GM12892 (cell line): ENCODE data around the gene KRT2. TPM values are rescaled to one million over a fixed set of nuclear protein-coding genes. Genes with fewer than 3 reads are reported as not detected.

Experiments used
- DNase-seq: peaks from one replicate; pipeline ENCODE4 v3.0.0; 2011; ENCODE audit not compliant: insufficient read length
- FAIRE-seq: peaks from 2 replicates; lab custom pipeline; 2011; peaks lifted over from hg19 to GRCh38; lab: Jason Lieb, UNC
- POLR2A ChIP-seq: IDR thresholded peaks from 2 replicates; pipeline ENCODE4 v1.6.1; 2011; ENCODE audit warnings: low read depth, low read length, control low read depth
- POLR2AphosphoS5 ChIP-seq: IDR thresholded peaks from 2 replicates; pipeline ENCODE4 v1.6.1; 2011; ENCODE audit warnings: low read depth, low read length, control low read depth
- TAF1 ChIP-seq: IDR thresholded peaks from 2 replicates; pipeline ENCODE4 v1.6.1; 2011; ENCODE audit warnings: low read depth, mild to moderate bottlenecking, control low read depth, low read length, borderline replicate concordance
- polyA plus RNA-seq: library from polyadenylated mRNA; unstranded; fragments of >200 nt; gene quantifications from one replicate; pipeline ENCODE4 v1.2.1, GENCODE V29; 2012; ENCODE audit warnings: missing spikeins, inconsistent platforms; ENCODE audit not compliant: missing spikeins

The KRT2 gene
- not detected for polyA plus RNA-seq

DNA sequence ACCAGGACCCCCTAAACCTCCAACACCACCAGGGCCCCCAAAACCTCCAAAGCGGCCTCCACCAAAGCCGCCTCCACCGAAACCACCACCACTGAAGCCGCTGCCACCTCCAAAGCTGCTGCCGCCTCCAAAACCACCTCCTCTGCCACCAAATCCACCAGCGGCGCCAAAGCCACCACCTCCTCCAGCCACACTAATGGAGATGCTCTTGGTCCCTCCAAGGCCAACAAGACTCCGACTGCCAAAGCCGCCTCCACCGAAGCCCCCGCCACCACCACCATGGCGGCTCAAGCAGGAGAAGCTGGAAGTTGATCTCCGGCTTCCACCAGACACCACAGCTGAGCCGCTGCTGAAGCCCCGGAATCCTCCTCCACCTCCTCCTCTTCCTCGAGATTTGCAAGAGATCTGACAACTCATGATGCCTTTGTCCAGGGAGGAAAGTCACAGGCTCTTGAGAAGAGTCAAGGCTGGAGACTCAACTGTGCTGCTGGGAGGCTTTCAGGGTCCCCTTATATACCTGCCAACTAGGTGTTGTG, at the start of gene KRT2:
KRT2 (minus strand) TSS at position 486 of the 536 bp plus-strand sequence; CDS start at position 417, 69 bp downstream.
- DNase-seq, result no peak
- TF ChIP-seq POLR2A, result no peak
- no peak for TF ChIP-seq POLR2AphosphoS5
- no peak for TF ChIP-seq TAF1

DNA sequence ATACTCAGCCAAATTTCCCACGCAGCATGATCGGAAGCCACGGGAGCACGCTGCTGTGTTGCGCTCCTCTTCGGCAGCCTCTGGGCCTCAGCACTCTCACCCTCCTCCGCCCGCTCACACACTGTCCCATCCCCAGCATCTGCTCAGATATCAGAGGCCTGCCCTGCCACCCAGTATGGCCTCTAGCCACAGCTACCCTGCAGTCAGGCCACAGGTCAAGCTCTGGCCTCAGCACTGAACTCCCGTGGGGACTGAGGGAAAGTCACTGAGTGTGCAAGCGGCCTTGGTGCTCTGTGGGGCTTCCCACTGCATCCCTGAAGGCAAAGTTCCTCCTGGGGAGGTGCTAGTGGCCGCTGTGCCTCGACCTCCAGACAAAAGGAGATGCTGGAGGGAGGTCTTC, 49.3 kb upstream of the KRT2 start:
- DNase-seq (no peak), FAIRE-seq (no peak)
- TF ChIP-seq POLR2AphosphoS5, result no peak
- TF ChIP-seq TAF1, result no peak
- no peak for TF ChIP-seq POLR2A

More for the DNA sequence above, at the start of gene KRT2:
- FAIRE-seq, result no peak

DNA sequence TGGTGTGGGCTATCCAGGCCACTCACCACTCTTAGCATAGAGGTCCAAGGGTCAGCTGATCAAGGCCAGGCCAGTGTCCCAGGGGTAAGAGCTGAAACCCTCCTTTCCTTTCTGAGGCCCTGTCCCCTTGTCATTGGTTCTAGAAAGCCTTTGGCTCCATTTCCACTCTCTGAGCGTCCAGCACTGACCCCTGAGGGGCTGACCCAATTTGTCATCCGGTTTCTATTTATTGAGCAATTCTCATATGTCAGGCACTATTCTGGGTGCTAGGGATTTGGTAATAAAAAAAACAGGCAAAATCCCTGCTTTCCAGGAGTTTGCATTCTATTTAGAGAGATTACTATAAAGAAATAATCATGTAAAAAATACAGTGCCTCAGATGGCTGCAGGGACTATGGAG, 47.9 kb upstream of the KRT2 start:
- FAIRE-seq (no peak), DNase-seq (no peak)
- no peak for TF ChIP-seq TAF1
- TF ChIP-seq POLR2A, result no peak
- TF ChIP-seq POLR2AphosphoS5, result no peak

DNA sequence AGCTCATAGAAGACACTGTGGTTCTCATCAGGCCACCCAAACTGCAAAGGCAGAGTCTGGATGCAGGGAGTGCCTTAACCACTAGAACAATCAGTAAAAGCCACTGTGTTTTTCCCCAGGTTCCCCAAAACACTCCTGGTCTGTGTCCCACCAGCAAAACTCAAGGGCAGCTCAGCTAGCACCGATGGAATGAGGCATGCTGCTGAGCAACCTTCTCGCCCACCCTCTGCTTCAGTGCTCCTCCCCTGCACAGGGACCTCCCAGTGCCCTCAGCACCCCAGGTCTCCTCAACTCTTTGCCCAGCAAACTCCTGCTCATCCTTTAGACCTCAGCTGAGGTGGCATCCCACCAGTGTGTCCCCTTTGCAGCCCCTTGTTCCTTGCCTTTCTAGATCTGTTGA, 47.4 kb upstream of the KRT2 start:
- no peak for DNase-seq
- no peak for TF ChIP-seq POLR2A
- no peak for TF ChIP-seq POLR2AphosphoS5
- TF ChIP-seq TAF1, result no peak
- no peak for FAIRE-seq

DNA sequence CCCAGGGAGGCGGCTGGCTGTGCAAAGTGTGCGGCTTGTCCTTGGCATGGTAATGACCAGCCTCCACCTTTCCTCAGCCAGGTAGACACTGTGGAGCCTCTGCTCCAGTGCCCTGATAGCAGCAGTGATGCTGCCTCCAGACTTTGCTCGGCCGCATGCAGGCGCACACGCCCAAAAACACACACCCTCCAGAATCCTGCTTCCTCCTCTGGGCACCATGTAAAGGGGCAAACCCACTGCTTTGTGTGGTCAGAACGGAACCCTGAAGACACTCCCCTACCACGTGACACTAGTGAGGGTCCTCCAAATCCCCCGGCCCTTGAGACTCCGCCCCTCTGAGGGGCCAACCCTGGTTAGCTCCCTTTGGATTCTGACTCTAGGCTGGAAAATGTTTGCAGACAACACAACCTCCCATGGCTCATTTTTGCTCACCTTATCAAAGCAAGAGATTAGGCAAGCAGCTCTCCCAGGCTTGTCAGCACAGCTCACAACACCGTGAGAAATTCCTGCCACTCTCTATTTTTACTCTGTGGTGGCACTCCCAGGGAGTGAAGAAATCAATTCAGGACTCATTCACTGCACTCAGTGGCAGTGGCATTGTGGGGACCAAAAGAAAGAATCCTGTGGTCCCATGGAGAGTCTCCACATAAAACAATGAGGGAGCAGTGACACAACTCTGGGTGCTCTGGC, 46.8 kb upstream of the KRT2 start:
- FAIRE-seq (no peak), DNase-seq (no peak)
- no peak for TF ChIP-seq POLR2A
- no peak for TF ChIP-seq POLR2AphosphoS5
- no peak for TF ChIP-seq TAF1

DNA sequence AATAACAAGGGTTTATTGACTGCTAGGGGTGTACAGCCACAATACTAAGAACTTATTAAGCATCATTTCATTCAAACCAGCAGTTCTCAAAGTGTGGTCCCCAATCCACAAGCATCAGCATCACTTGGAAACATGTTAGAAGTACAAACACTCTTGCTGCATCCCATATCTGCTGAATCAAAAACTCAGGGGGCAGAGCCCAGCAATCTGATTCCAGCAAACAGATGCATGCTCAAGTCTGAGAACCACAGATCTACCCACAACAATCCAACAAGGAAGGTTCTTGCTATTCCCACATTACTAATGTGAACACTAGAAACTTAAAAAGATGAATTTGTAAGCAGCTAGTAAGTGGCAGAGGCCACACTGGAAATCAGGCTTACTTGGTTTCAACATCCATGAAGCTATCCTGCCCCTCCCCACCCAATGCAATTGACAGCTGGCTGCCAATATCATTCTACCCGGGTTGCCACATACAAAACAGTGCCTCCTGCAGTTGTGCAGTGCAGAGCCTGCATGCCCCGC, 45.1 kb upstream of the KRT2 start:
- no peak for TF ChIP-seq POLR2AphosphoS5
- TF ChIP-seq POLR2A, result no peak
- TF ChIP-seq TAF1, result no peak
- DNase-seq (no peak), FAIRE-seq (no peak)

DNA sequence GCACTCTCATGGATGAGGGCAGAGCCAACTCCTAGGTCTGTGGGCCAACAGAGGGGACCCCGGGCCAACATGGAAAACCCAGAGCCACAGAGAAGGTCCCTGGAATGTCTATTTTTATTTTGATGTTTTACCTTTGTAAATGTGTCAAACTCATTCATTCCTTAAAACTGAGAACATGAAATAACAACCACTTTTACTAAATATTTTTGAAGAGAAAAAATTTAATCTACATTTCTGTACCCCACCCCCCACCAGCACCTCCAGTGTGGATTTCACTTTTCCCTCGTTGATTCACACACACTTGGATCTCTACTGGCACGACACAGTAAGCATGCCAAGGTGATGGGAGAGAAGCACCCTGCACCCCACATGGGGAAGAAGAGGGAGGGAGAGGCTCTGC, 44.6 kb upstream of the KRT2 start:
- DNase-seq, result no peak
- FAIRE-seq, result no peak
- TF ChIP-seq POLR2AphosphoS5 (no peak), POLR2A (no peak), TAF1 (no peak)

DNA sequence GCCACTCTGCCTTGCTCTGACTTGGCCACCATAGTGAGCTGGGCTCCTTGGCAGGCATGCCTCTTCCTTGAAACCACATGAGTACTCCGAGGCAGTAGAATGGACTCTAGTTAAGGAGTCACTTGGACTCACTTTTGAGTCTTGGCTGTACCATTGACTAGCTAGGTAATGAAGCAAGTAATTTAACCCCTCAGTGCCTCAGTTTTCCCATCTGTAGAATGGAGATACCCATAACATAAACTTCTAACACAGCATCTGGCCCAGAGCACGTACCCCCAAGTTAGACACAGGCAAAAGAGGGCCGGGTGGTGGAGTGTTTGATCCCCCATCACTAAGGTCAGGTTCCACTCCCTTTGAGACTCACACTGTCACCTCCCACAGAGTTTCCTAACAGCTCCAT, 43.0 kb upstream of the KRT2 start:
- FAIRE-seq (no peak), DNase-seq (no peak)
- TF ChIP-seq POLR2A (no peak), POLR2AphosphoS5 (no peak), TAF1 (no peak)

DNA sequence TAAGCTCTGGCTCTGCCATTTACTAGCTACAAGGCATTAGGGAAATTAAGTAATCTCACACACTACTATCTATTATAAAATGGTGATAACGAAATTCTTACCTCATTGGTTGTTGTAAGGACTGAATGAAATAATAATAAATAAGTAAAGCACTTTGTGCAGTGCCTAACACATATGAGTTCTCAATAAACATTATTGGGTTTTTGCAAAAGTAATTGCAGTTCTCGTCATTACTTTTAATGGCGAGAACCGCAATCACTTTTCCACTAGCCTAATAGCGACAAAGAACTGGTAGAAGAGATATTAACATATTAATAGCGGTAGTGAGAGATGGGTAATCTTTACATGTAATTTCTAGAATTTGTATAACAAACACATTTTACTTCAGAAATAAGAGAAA, 42.1 kb upstream of the KRT2 start:
- DNase-seq, result no peak
- no peak for TF ChIP-seq POLR2AphosphoS5
- no peak for TF ChIP-seq TAF1
- no peak for TF ChIP-seq POLR2A
- no peak for FAIRE-seq

DNA sequence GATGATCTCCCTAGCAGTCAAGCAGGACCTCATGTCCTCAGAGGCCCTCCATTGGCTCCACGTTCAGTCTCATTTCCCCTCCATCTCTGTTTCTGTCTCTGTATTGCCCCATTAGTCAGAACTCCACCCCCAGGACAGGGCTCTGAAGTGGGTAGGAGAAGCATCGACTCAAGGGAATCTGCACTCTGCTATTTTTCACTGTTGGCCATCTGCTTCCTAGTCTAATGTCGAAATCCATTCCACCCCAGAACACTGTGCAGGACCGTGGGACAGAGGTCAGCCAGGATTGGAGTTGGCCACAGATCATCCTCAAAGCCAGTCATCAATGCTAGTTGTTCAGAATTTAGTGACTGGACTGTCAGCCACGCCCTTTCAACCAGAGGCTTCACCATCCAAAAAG, 41.2 kb upstream of the KRT2 start:
- no peak for TF ChIP-seq TAF1
- no peak for FAIRE-seq

DNA sequence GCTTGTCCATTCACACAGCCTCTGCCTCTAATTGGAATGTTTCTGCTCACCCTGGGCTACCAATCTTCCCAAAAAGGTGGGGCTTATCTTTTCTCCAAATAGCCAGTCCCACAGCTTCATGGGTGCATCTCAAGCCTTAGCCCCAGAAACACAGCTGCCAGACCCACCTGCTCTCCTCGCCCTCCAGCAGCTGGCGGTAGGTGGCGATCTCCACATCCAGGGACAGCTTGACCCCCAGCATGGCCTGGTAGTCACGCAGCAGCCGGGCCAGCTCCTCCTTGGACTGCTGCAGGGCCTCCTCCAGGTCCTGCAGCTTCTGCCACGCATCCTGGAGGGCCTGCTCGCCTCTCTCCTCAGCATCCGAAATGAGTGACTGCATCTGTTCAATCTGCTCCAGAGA, 40.2 kb upstream of the KRT2 start:
- DNase-seq (no peak), FAIRE-seq (no peak)
- TF ChIP-seq POLR2A (no peak), TAF1 (no peak), POLR2AphosphoS5 (no peak)

More for the DNA sequence above, 41.2 kb upstream of the KRT2 start:
- no peak for DNase-seq

DNA sequence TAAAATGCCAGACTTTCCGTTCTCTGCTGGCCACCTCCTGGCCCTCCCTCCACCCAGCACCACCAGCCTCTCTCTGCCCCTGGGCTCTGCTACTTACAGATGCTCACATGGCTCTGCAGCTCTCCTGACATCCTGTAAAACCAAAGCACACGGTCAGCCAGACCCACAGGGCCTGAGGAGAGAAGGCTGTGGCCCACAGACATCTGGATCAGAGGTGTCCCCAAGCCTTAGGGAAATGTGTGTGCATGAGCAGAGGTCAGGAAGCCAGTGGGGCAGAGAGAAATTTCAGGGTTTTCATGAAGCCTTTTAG, 39.8 kb upstream of the KRT2 start:
- no peak for DNase-seq
- TF ChIP-seq POLR2A, result no peak
- no peak for TF ChIP-seq POLR2AphosphoS5
- TF ChIP-seq TAF1, result no peak
- no peak for FAIRE-seq
